ENCODE data around the gene TMEM259.
A peak's percentile ranks its signal among the peaks of the same experiment; 100 is the strongest.

TMEM259 gene

DNA sequence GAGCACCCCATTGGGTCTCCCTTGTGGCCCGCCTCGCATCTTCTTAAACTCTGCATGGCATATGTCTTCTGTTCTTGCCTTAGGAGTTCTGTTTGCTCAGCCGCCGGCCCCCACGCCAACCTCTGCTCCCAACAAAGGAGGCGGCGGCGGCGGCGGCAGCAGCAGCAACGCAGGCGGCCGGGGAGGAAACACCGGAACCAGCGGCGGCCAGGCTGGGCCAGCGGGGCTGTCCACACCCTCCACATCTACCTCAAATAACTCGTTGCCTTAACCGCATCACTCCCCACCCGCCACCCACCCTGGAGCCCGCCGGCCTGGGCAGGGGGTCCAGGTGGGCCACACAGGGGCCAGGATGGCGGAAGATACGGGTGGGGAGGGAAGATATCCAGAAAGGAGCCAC lies 49.1 kb downstream of the TMEM259 start:
- DNase-seq (ENCODE audit: low read depth in 1 of 2, low spot score in 1 of 2), result no peak
- H3K4me3 ChIP-seq (replicated peaks; ENCODE audit: insufficient read depth, low read length), result no peak overlapping the region
- H3K27me3 ChIP-seq (ENCODE audit: insufficient read depth, poor library complexity, severe bottlenecking), result no peaks in the 10 kb centered on the region
- no peak overlapping the region for H3K27ac ChIP-seq (replicated peaks)
- no peak for TF ChIP-seq GABPA (IDR thresholded peaks at IDR 0.05; ENCODE audit: low read depth)
- no peak for TF ChIP-seq REST (IDR thresholded peaks at IDR 0.05; ENCODE audit: insufficient replicate concordance, low read depth)
- TF ChIP-seq POLR2AphosphoS5 (IDR thresholded peaks at IDR 0.05; ENCODE audit: low read depth), result no peak
- no peak for TF ChIP-seq CTCF (IDR thresholded peaks at IDR 0.05; ENCODE audit: insufficient read depth, low read length)
- TF ChIP-seq SPI1 (IDR thresholded peaks at IDR 0.05; ENCODE audit: borderline replicate concordance, low read depth), result no peak

DNA sequence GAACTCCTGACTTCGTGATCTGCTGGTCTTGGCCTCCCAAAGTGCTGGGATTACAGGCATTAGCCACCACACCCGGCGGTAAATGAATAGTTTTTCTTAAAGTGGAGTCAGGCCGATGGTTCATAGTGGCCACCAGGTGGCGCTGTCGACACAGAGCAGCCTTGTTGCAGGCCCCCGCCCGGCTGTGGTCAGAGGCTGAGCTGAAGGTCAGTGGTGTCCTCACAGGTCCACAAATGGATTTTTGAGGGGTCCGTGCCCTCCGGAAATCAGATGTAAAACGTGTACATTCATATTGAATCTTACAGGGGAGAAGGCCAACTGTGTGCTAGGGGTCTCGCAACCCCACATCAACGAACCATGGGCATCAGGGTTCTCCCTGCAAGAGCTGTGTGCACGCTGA lies 50.2 kb downstream of the TMEM259 start:
- Histone ChIP-seq H3K27ac (replicated peaks) (no peak overlapping the region), H3K4me3 (replicated peaks; ENCODE audit: insufficient read depth, low read length) (no peak overlapping the region), H3K27me3 (ENCODE audit: insufficient read depth, poor library complexity, severe bottlenecking) (no peaks in the 10 kb centered on the region)
- TF ChIP-seq REST (IDR thresholded peaks at IDR 0.05; ENCODE audit: insufficient replicate concordance, low read depth), result no peak
- peak; percentile 3 for TF ChIP-seq CTCF (IDR thresholded peaks at IDR 0.05; ENCODE audit: insufficient read depth, low read length)
- no peak for TF ChIP-seq SPI1 (IDR thresholded peaks at IDR 0.05; ENCODE audit: borderline replicate concordance, low read depth)
- no peak for DNase-seq (ENCODE audit: low read depth in 1 of 2, low spot score in 1 of 2)

- Histone ChIP-seq H3K4me3 (replicated peaks; ENCODE audit: insufficient read depth, low read length) (no peak overlapping the region), H3K27me3 (ENCODE audit: insufficient read depth, poor library complexity, severe bottlenecking) (no peaks in the 10 kb centered on the region), H3K27ac (replicated peaks) (no peak overlapping the region)
- DNase-seq (ENCODE audit: low read depth in 1 of 2, low spot score in 1 of 2), result no peak
- TF ChIP-seq GABPA (IDR thresholded peaks at IDR 0.05; ENCODE audit: low read depth) (no peak), POLR2AphosphoS5 (IDR thresholded peaks at IDR 0.05; ENCODE audit: low read depth) (no peak), SPI1 (IDR thresholded peaks at IDR 0.05; ENCODE audit: borderline replicate concordance, low read depth) (no peak), REST (IDR thresholded peaks at IDR 0.05; ENCODE audit: insufficient replicate concordance, low read depth) (no peak), CTCF (IDR thresholded peaks at IDR 0.05; ENCODE audit: insufficient read depth, low read length) (no peak)
These were observed 54.3 kb downstream of the TMEM259 start for GRCh38 chr19:966485-967088.
